HCT116 (cell line): ENCODE results near the gene S100A2. TPM values are rescaled to one million over a fixed set of nuclear protein-coding genes. Genes with fewer than 3 reads are reported as not detected.

Experiments used
- CBX3 ChIP-seq: IDR thresholded peaks from 2 replicates; pipeline ENCODE4 v1.6.1; 2012; ENCODE audit warnings: low read depth
- CEBPB ChIP-seq: IDR thresholded peaks from 2 replicates; pipeline ENCODE4 v1.6.1; 2012; ENCODE audit warnings: low read depth
- CTCF ChIP-seq, 3 experiments: fragments of 200-600 bp in 1 of 3; sonication (generic) in 1 of 3; IDR thresholded peaks in 2 of 3; conservative IDR thresholded peaks in 1 of 3; 2 replicates each; pipeline ENCODE4 v1.5.1; 2012 to 2017; ENCODE audit warnings: low read depth in 2 of 3, low read length in 2 of 3, antibody characterized with exemption in 1 of 3, borderline replicate concordance in 1 of 3, control low read depth in 1 of 3, mild to moderate bottlenecking in 1 of 3, mixed read lengths in 1 of 3, mixed run types in 1 of 3, moderate library complexity in 1 of 3; ENCODE audit not compliant: insufficient read depth in 1 of 3
- EGR1 ChIP-seq: IDR thresholded peaks from 2 replicates; pipeline ENCODE4 v1.6.1; 2012; ENCODE audit warnings: low read depth
- FOSL1 ChIP-seq: IDR thresholded peaks from 2 replicates; pipeline ENCODE4 v1.6.1; 2012; ENCODE audit warnings: low read depth
- JUND ChIP-seq: IDR thresholded peaks from 2 replicates; pipeline ENCODE4 v1.6.1; 2012
- POLR2AphosphoS5 ChIP-seq: IDR thresholded peaks from 2 replicates; pipeline ENCODE4 v1.6.1; 2011; ENCODE audit warnings: mild to moderate bottlenecking, low read depth, low read length, moderate library complexity
- RAD21 ChIP-seq: IDR thresholded peaks from 2 replicates; pipeline ENCODE4 v1.6.1; 2012; ENCODE audit warnings: low read depth, mild to moderate bottlenecking
- SRF ChIP-seq: IDR thresholded peaks from 2 replicates; pipeline ENCODE4 v1.6.1; 2012; ENCODE audit warnings: low read depth
- ZBTB33 ChIP-seq: IDR thresholded peaks from 2 replicates; pipeline ENCODE4 v1.6.1; 2011; ENCODE audit warnings: mild to moderate bottlenecking, low read length, moderate library complexity; ENCODE audit not compliant: insufficient replicate concordance; ENCODE audit errors: extremely low read depth
- ZFX ChIP-seq: fragments of 450-650 bp; IDR thresholded peaks from 2 replicates; pipeline ENCODE4 v1.6.1; 2017
- ZNF274 ChIP-seq: fragments of 200-500 bp; sonication (Bioruptor generic); IDR thresholded peaks from 2 replicates; pipeline ENCODE4 v1.6.1; 2014; ENCODE audit warnings: mild to moderate bottlenecking, low read depth, low read length, inconsistent platforms
- total RNA-seq: library from RNA; stranded (reverse); gene quantifications from one replicate; pipeline ENCODE4 v1.2.1, GENCODE V29; 2021; ENCODE audit not compliant: unreplicated experiment

Gene S100A2
- total RNA-seq, 1 experiment from 2014 or later, result 24.8 TPM

GRCh38 chr1:153568367-153569099 lies 2.9 kb upstream of the S100A2 start (continued):
- TF ChIP-seq CTCF (IDR thresholded peaks at IDR 0.05 in 2 of 3, conservative IDR thresholded peaks at IDR 0.05 in 1 of 3; ENCODE audit: borderline replicate concordance in 1 of 3, insufficient read depth in 1 of 3, low read depth in 2 of 3, low read length in 2 of 3), result peak in 2 of 3 experiments; percentile 95 to 98; a peak in 4 of 6 replicates
- no peak for TF ChIP-seq ZFX
- no peak for TF ChIP-seq ZBTB33
- no peak for TF ChIP-seq JUND
- TF ChIP-seq ZNF274, result no peak
- TF ChIP-seq SRF, result no peak
- TF ChIP-seq CEBPB, result no peak
- TF ChIP-seq FOSL1, result no peak
- no peak for TF ChIP-seq EGR1
- TF ChIP-seq POLR2AphosphoS5, result peak; percentile 53
- TF ChIP-seq CBX3, result no peak
- TF ChIP-seq RAD21, result no peak
